ENCODE data around the gene FYCO1. TPM values are rescaled to one million over a fixed set of nuclear protein-coding genes. Genes with fewer than 3 reads are reported as not detected.

Gene FYCO1
- total RNA-seq, 1 experiment from 2014 or later, result 7.4 TPM

DNA sequence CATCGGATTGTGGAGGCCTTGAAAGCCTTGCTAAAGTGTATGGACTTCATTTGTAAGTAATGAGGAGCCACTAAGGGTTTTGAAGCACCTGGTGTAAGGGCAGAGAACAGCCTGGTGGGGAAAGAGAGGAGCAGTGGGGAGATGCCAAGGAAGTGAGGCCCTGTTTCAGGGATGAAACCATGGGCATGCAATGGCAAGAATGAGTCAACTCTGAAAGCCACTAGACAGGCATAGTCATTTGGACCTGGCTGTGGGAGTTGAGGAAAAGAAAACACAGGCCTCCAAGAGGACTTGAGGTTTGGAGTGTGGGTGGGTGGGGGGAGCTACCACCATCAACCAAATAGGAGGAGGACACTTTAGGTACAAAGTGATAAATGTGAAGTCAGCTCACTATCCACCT lies 24.1 kb upstream of the FYCO1 start:
- H2AFZ ChIP-seq (ENCODE audit: low read length), result no peak overlapping the region
- no peak overlapping the region for H3K4me3 ChIP-seq (ENCODE audit: low read length)
- no peak overlapping the region for H3K27ac ChIP-seq (ENCODE audit: low read length)
- no peaks in the 10 kb centered on the region for H3K9me2 ChIP-seq (replicated peaks; ENCODE audit: insufficient read depth, low read length)
- H3K4me2 ChIP-seq (ENCODE audit: low read depth, low read length, poor library complexity, severe bottlenecking), result no peak overlapping the region
- H3K4me1 ChIP-seq (ENCODE audit: low read length), result no peaks in the 10 kb centered on the region
- no peaks in the 10 kb centered on the region for H3K36me3 ChIP-seq (ENCODE audit: insufficient read depth, low read length)
- DNase-seq, result no peak
- H3K9ac ChIP-seq (ENCODE audit: low read length), result no peak overlapping the region
- no peaks in the 10 kb centered on the region for H3K79me2 ChIP-seq (ENCODE audit: low read length)
- no peaks in the 10 kb centered on the region for H3K9me3 ChIP-seq (ENCODE audit: low read length)
- H3K27me3 ChIP-seq (ENCODE audit: low read length), result no peaks in the 10 kb centered on the region
- H4K20me1 ChIP-seq (ENCODE audit: insufficient read depth, low read depth, low read length), result no peaks in the 10 kb centered on the region

GRCh38 chr3:46017720-46018119 lies 22.1 kb upstream of the FYCO1 start:
- Histone ChIP-seq H3K9me2 (replicated peaks; ENCODE audit: insufficient read depth, low read length) (no peaks in the 10 kb centered on the region), H3K36me3 (ENCODE audit: insufficient read depth, low read length) (no peaks in the 10 kb centered on the region), H3K4me2 (ENCODE audit: low read depth, low read length, poor library complexity, severe bottlenecking) (no peak overlapping the region), H3K27me3 (ENCODE audit: low read length) (no peaks in the 10 kb centered on the region), H4K20me1 (ENCODE audit: insufficient read depth, low read depth, low read length) (no peaks in the 10 kb centered on the region), H3K27ac (ENCODE audit: low read length) (no peak overlapping the region), H3K9ac (ENCODE audit: low read length) (no peak overlapping the region), H3K4me3 (ENCODE audit: low read length) (no peak overlapping the region), H3K79me2 (ENCODE audit: low read length) (no peaks in the 10 kb centered on the region), H2AFZ (ENCODE audit: low read length) (no peak overlapping the region), H3K9me3 (ENCODE audit: low read length) (no peaks in the 10 kb centered on the region), H3K4me1 (ENCODE audit: low read length) (no peaks in the 10 kb centered on the region)
- DNase-seq, result no peak

DNA sequence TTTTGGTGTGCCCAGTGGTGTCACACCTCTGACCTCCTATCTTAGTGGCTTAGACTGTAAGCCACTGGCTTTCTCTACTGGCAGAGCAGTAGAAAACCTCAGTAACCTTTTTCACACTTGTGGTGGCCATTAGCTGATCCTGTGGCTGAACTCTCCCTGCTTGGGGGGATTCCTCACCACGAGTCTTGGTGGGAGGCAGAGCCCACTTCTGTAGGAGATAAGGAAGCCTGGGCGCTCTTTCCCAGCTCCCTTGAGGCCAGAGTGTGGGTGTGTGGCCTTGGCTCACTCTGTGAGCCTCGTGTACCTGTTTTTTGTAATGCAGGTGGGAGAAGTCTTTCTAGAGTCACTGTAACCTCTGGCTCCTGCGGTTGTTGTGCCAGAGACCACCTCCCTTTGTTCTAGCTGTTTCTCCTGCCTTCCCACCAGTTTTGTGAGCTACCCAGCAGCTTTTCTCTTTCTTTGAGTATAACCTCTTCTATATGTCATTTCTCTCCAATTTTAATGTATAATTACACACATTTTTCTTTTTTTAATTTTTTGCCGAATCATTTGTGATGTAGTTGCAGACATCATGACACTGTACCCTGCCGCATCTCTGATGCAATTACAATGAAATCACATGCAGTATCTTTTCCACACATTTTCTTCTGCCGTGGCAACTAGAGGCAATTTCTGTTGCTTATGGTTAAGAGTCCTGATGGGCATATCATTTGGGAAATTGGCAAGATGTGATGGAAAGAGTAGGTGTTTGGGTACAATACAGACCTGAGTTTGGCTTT lies 17.9 kb upstream of the FYCO1 start:
- H3K4me1 ChIP-seq (ENCODE audit: low read length), result no peaks in the 10 kb centered on the region
- no peaks in the 10 kb centered on the region for H3K36me3 ChIP-seq (ENCODE audit: insufficient read depth, low read length)
- H3K27me3 ChIP-seq (ENCODE audit: low read length), result no peaks in the 10 kb centered on the region
- H4K20me1 ChIP-seq (ENCODE audit: insufficient read depth, low read depth, low read length), result no peaks in the 10 kb centered on the region
- H3K27ac ChIP-seq (ENCODE audit: low read length), result no peak overlapping the region
- no peaks in the 10 kb centered on the region for H3K79me2 ChIP-seq (ENCODE audit: low read length)
- no peak overlapping the region for H3K4me3 ChIP-seq (ENCODE audit: low read length)
- H2AFZ ChIP-seq (ENCODE audit: low read length), result no peak overlapping the region
- no peak overlapping the region for H3K9ac ChIP-seq (ENCODE audit: low read length)
- no peaks in the 10 kb centered on the region for H3K9me3 ChIP-seq (ENCODE audit: low read length)
- H3K4me2 ChIP-seq (ENCODE audit: low read depth, low read length, poor library complexity, severe bottlenecking), result no peak overlapping the region
- H3K9me2 ChIP-seq (replicated peaks; ENCODE audit: insufficient read depth, low read length), result no peaks in the 10 kb centered on the region
- no peak for DNase-seq

DNA sequence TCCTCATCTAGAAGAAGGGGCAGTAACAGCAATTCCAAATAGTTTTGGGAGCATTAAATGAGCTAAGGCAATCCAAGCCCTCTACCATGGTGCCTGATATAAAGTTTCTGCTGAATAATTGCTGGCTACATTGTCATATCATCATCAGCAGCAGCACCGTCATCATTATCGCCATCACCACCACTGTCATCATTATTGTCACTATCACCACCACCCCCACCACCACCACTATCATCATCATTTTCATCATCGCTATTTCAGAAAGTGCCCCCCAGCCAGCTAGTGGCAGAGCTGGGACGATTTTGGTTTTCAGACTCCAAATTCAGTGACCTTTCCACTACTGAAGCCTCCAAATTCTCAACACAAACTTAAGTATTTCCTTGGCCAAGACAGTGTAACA lies 16.6 kb upstream of the FYCO1 start:
- no peaks in the 10 kb centered on the region for H3K9me2 ChIP-seq (replicated peaks; ENCODE audit: insufficient read depth, low read length)
- H2AFZ ChIP-seq (ENCODE audit: low read length), result no peak overlapping the region
- H3K79me2 ChIP-seq (ENCODE audit: low read length), result no peaks in the 10 kb centered on the region
- H4K20me1 ChIP-seq (ENCODE audit: insufficient read depth, low read depth, low read length), result no peaks in the 10 kb centered on the region
- H3K27ac ChIP-seq (ENCODE audit: low read length), result no peak overlapping the region
- H3K9ac ChIP-seq (ENCODE audit: low read length), result no peak overlapping the region
- no peaks in the 10 kb centered on the region for H3K9me3 ChIP-seq (ENCODE audit: low read length)
- H3K27me3 ChIP-seq (ENCODE audit: low read length), result no peaks in the 10 kb centered on the region
- DNase-seq, result no peak
- H3K4me3 ChIP-seq (ENCODE audit: low read length), result no peak overlapping the region
- no peaks in the 10 kb centered on the region for H3K4me1 ChIP-seq (ENCODE audit: low read length)
- no peak overlapping the region for H3K4me2 ChIP-seq (ENCODE audit: low read depth, low read length, poor library complexity, severe bottlenecking)
- H3K36me3 ChIP-seq (ENCODE audit: insufficient read depth, low read length), result no peaks in the 10 kb centered on the region

GRCh38 chr3:46010519-46011113 lies 15.0 kb upstream of the FYCO1 start:
- no peak overlapping the region for H3K27ac ChIP-seq (ENCODE audit: low read length)
- no peak overlapping the region for H3K4me2 ChIP-seq (ENCODE audit: low read depth, low read length, poor library complexity, severe bottlenecking)
- H3K9me3 ChIP-seq (ENCODE audit: low read length), result no peaks in the 10 kb centered on the region
- H3K79me2 ChIP-seq (ENCODE audit: low read length), result no peaks in the 10 kb centered on the region
- DNase-seq, result no peak
- no peaks in the 10 kb centered on the region for H3K9me2 ChIP-seq (replicated peaks; ENCODE audit: insufficient read depth, low read length)
- no peak overlapping the region for H3K9ac ChIP-seq (ENCODE audit: low read length)
- H3K4me3 ChIP-seq (ENCODE audit: low read length), result no peak overlapping the region
- no peaks in the 10 kb centered on the region for H3K4me1 ChIP-seq (ENCODE audit: low read length)
- H2AFZ ChIP-seq (ENCODE audit: low read length), result no peak overlapping the region
- no peaks in the 10 kb centered on the region for H4K20me1 ChIP-seq (ENCODE audit: insufficient read depth, low read depth, low read length)
- no peaks in the 10 kb centered on the region for H3K27me3 ChIP-seq (ENCODE audit: low read length)
- H3K36me3 ChIP-seq (ENCODE audit: insufficient read depth, low read length), result no peaks in the 10 kb centered on the region

DNA sequence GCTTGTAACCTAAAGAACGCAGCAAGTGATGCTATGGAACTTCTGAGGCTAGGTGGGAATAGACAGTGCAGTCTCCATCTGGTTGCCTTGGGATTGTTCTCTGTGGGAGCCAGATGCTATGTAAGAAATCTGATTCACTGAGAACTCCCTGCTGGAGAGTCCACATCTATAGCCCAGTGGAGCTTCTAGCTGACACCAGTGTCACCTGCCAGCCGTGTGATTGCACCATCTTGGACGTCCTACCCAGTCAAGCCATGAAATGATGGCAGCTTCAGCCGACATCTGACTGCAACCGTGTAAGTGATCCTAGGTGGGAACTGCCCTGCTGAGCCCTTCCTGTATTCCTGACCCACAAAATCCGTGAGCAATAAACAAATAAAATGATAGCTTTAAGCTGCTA lies 12.4 kb upstream of the FYCO1 start:
- H3K27ac ChIP-seq (ENCODE audit: low read length), result no peak overlapping the region
- no peaks in the 10 kb centered on the region for H3K9me3 ChIP-seq (ENCODE audit: low read length)
- H3K9me2 ChIP-seq (replicated peaks; ENCODE audit: insufficient read depth, low read length), result no peaks in the 10 kb centered on the region
- no peak overlapping the region for H3K4me3 ChIP-seq (ENCODE audit: low read length)
- H3K4me1 ChIP-seq (ENCODE audit: low read length), result no peaks in the 10 kb centered on the region
- no peak overlapping the region for H3K9ac ChIP-seq (ENCODE audit: low read length)
- no peaks in the 10 kb centered on the region for H3K36me3 ChIP-seq (ENCODE audit: insufficient read depth, low read length)
- no peaks in the 10 kb centered on the region for H4K20me1 ChIP-seq (ENCODE audit: insufficient read depth, low read depth, low read length)
- no peaks in the 10 kb centered on the region for H3K27me3 ChIP-seq (ENCODE audit: low read length)
- DNase-seq, result no peak
- no peak overlapping the region for H3K4me2 ChIP-seq (ENCODE audit: low read depth, low read length, poor library complexity, severe bottlenecking)
- no peaks in the 10 kb centered on the region for H3K79me2 ChIP-seq (ENCODE audit: low read length)
- H2AFZ ChIP-seq (ENCODE audit: low read length), result no peak overlapping the region

- Histone ChIP-seq H3K9me2 (replicated peaks; ENCODE audit: insufficient read depth, low read length) (no peaks in the 10 kb centered on the region), H3K79me2 (ENCODE audit: low read length) (no peaks in the 10 kb centered on the region), H3K4me2 (ENCODE audit: low read depth, low read length, poor library complexity, severe bottlenecking) (no peak overlapping the region), H2AFZ (ENCODE audit: low read length) (no peak overlapping the region), H3K4me3 (ENCODE audit: low read length) (no peak overlapping the region), H3K27ac (ENCODE audit: low read length) (no peak overlapping the region), H4K20me1 (ENCODE audit: insufficient read depth, low read depth, low read length) (no peaks in the 10 kb centered on the region), H3K36me3 (ENCODE audit: insufficient read depth, low read length) (no peaks in the 10 kb centered on the region), H3K9me3 (ENCODE audit: low read length) (no peaks in the 10 kb centered on the region), H3K27me3 (ENCODE audit: low read length) (no peaks in the 10 kb centered on the region), H3K9ac (ENCODE audit: low read length) (no peak overlapping the region), H3K4me1 (ENCODE audit: low read length) (no peaks in the 10 kb centered on the region)
- DNase-seq, result no peak
These were observed 11.7 kb upstream of the FYCO1 start for GRCh38 chr3:46007280-46007679.

GRCh38 chr3:46006238-46007032 lies 10.8 kb upstream of the FYCO1 start:
- Histone ChIP-seq H3K79me2 (ENCODE audit: low read length) (no peaks in the 10 kb centered on the region), H3K36me3 (ENCODE audit: insufficient read depth, low read length) (no peaks in the 10 kb centered on the region), H3K9me2 (replicated peaks; ENCODE audit: insufficient read depth, low read length) (no peaks in the 10 kb centered on the region), H3K27ac (ENCODE audit: low read length) (no peak overlapping the region), H3K4me3 (ENCODE audit: low read length) (no peak overlapping the region), H3K4me1 (ENCODE audit: low read length) (no peaks in the 10 kb centered on the region), H3K9me3 (ENCODE audit: low read length) (no peaks in the 10 kb centered on the region), H3K27me3 (ENCODE audit: low read length) (no peaks in the 10 kb centered on the region), H3K4me2 (ENCODE audit: low read depth, low read length, poor library complexity, severe bottlenecking) (no peak overlapping the region), H4K20me1 (ENCODE audit: insufficient read depth, low read depth, low read length) (no peaks in the 10 kb centered on the region), H2AFZ (ENCODE audit: low read length) (no peak overlapping the region), H3K9ac (ENCODE audit: low read length) (no peak overlapping the region)
- DNase-seq, result no peak
